H1 (cell line): Measurements from ENCODE around the gene ROR1. TPM values are rescaled to one million over a fixed set of nuclear protein-coding genes. Genes with fewer than 3 reads are reported as not detected.

Experiments
- CTCF ChIA-PET: fragments of 300-600 bp; sonication (Branson Sonifier 250); formaldehyde crosslinking; loops from one replicate; lab custom pipeline; 2021; ENCODE audit not compliant: partially characterized antibody; lab: Charles Lee
- POLR2A ChIA-PET: fragments of 300-600 bp; sonication (Branson Sonifier 250); formaldehyde crosslinking; loops from one replicate; lab custom pipeline; 2021; ENCODE audit warnings: inconsistent platforms; ENCODE audit not compliant: partially characterized antibody; lab: Charles Lee
- DNase-seq, 2 experiments: peaks; one replicate each; pipeline versions ENCODE4 v3.0.0 to v3.0.0-alpha.2; 2010 to 2022; ENCODE audit warnings: low spot score in 2 of 2, low read depth in 1 of 2, mixed read lengths in 1 of 2
- FAIRE-seq: peaks from 2 replicates; lab custom pipeline; 2011; peaks lifted over from hg19 to GRCh38; lab: Jason Lieb, UNC
- H2AFZ ChIP-seq: 2 replicates; pipeline ENCODE4 v1.8.1; 2012; ENCODE audit warnings: low read length, inconsistent platforms
- H2AK5ac ChIP-seq: 2 replicates; pipeline ENCODE4 v1.6.1; 2013; ENCODE audit warnings: low read depth, low read length
- H2BK120ac ChIP-seq: replicated peaks from 2 replicates; pipeline ENCODE3; 2013; ENCODE audit warnings: low read depth, low read length, inconsistent platforms
- H2BK12ac ChIP-seq: 2 replicates; pipeline ENCODE4 v1.6.1; 2013; ENCODE audit warnings: low read depth, low read length
- H2BK15ac ChIP-seq: 2 replicates; pipeline ENCODE4 v1.6.1; 2013; ENCODE audit warnings: low read length
- H2BK20ac ChIP-seq: 2 replicates; pipeline ENCODE4 v1.6.1; 2013; ENCODE audit warnings: low read length
- H2BK5ac ChIP-seq: 2 replicates; pipeline ENCODE4 v1.6.1; 2013; ENCODE audit warnings: low read depth, low read length
- H3K14ac ChIP-seq: 2 replicates; pipeline ENCODE4 v1.6.1; 2013; ENCODE audit warnings: inconsistent platforms; ENCODE audit not compliant: insufficient read length
- H3K18ac ChIP-seq: 2 replicates; pipeline ENCODE4 v1.6.1; 2013; ENCODE audit warnings: low read length; ENCODE audit errors: extremely low read depth
- H3K23ac ChIP-seq: 2 replicates; pipeline ENCODE4 v1.6.1; 2013; ENCODE audit warnings: inconsistent platforms; ENCODE audit not compliant: insufficient read length
- H3K23me2 ChIP-seq: 2 replicates; pipeline ENCODE4 v1.6.1; 2013; ENCODE audit warnings: low read depth, low read length
- H3K27ac ChIP-seq: 2 replicates; pipeline ENCODE4 v1.6.1; 2011; ENCODE audit warnings: low read depth, low read length, inconsistent platforms
- H3K27me3 ChIP-seq, 4 experiments: replicated peaks in 1 of 4; 1 replicate in 1 of 4; 2 replicates in 3 of 4; pipeline versions ENCODE4 v1.6.1 to v1.8.1; 2011 to 2013; ENCODE audit warnings: low read length in 3 of 4, mild to moderate bottlenecking in 3 of 4, inconsistent platforms in 2 of 4, mixed read lengths in 2 of 4, moderate library complexity in 1 of 4; ENCODE audit not compliant: control insufficient read depth in 3 of 4, insufficient read depth in 3 of 4; ENCODE audit errors: extremely low read depth in 1 of 4
- H3K36me3 ChIP-seq, 4 experiments: 2 replicates each; pipeline versions ENCODE4 v1.6.1 to v1.8.1; 2011 to 2013; ENCODE audit warnings: mild to moderate bottlenecking in 4 of 4, low read length in 3 of 4, moderate library complexity in 2 of 4, control low read depth in 1 of 4, inconsistent platforms in 1 of 4; ENCODE audit not compliant: insufficient read depth in 4 of 4, control insufficient read depth in 2 of 4
- H3K4ac ChIP-seq: replicated peaks from 2 replicates; pipeline ENCODE3; 2013; ENCODE audit warnings: low read length, low read depth, mixed read lengths, inconsistent platforms; ENCODE audit not compliant: insufficient read length
- H3K4me1 ChIP-seq, 4 experiments: replicated peaks in 1 of 4; 1 replicate in 1 of 4; 2 replicates in 3 of 4; pipeline versions ENCODE4 v1.6.1 to v1.8.1; 2011 to 2013; ENCODE audit warnings: low read length in 3 of 4, inconsistent platforms in 2 of 4, mixed read lengths in 1 of 4; ENCODE audit not compliant: insufficient read depth in 4 of 4, control insufficient read depth in 3 of 4
- H3K4me2 ChIP-seq, 2 experiments: 2 replicates each; pipeline versions ENCODE4 v1.6.1 to v1.8.1; 2011 to 2013; ENCODE audit warnings: low read depth in 2 of 2, low read length in 2 of 2, control low read depth in 1 of 2, inconsistent platforms in 1 of 2, mild to moderate bottlenecking in 1 of 2; ENCODE audit not compliant: insufficient read depth in 1 of 2
- H3K4me3 ChIP-seq, 4 experiments: fragments of 200-600, 300-600 bp in 1 of 4; sonication (generic), shearing (Covaris generic), sonication (Bioruptor Twin) in 1 of 4; 2 replicates each; pipeline versions ENCODE4 v1.5.1 to v1.8.1; 2011 to 2016; ENCODE audit warnings: low read length in 4 of 4, low read depth in 3 of 4, control low read depth in 2 of 4, inconsistent platforms in 2 of 4, mild to moderate bottlenecking in 2 of 4, mixed read lengths in 1 of 4, moderate library complexity in 1 of 4; ENCODE audit not compliant: insufficient read depth in 2 of 4; ENCODE audit errors: extremely low read depth in 1 of 4
- H3K56ac ChIP-seq: replicated peaks from 2 replicates; pipeline ENCODE3; 2013; ENCODE audit warnings: low read depth, mild to moderate bottlenecking, mixed read lengths, low read length, inconsistent platforms; ENCODE audit not compliant: insufficient read length
- H3K79me1 ChIP-seq: 2 replicates; pipeline ENCODE4 v1.6.1; 2013; ENCODE audit warnings: low read depth, low read length, control low read depth
- H3K79me2 ChIP-seq, 2 experiments: 2 replicates each; pipeline versions ENCODE4 v1.6.1 to v1.8.1; 2012 to 2013; ENCODE audit warnings: low read length in 2 of 2, mild to moderate bottlenecking in 2 of 2, inconsistent platforms in 1 of 2; ENCODE audit not compliant: insufficient read depth in 2 of 2, control insufficient read depth in 1 of 2
- H3K9ac ChIP-seq, 4 experiments: replicated peaks in 1 of 4; 1 replicate in 1 of 4; 2 replicates in 3 of 4; pipeline versions ENCODE4 v1.6.1 to v1.8.1; 2011 to 2013; ENCODE audit warnings: low read depth in 3 of 4, low read length in 3 of 4, control low read depth in 2 of 4, mild to moderate bottlenecking in 2 of 4, moderate library complexity in 2 of 4, inconsistent platforms in 1 of 4; ENCODE audit errors: extremely low read depth in 1 of 4
- H3K9me3 ChIP-seq, 2 experiments: 2 replicates each; pipeline versions ENCODE4 v1.6.1 to v1.8.1; 2012 to 2013; ENCODE audit warnings: mild to moderate bottlenecking in 2 of 2, moderate library complexity in 2 of 2, control low read depth in 1 of 2, inconsistent platforms in 1 of 2, low read depth in 1 of 2, low read length in 1 of 2, mixed read lengths in 1 of 2; ENCODE audit not compliant: insufficient read depth in 2 of 2
- H4K20me1 ChIP-seq, 2 experiments: replicated peaks in 1 of 2; 2 replicates each; pipeline versions ENCODE3 to v1.8.1; 2011 to 2013; ENCODE audit warnings: inconsistent platforms in 2 of 2, low read length in 2 of 2, mild to moderate bottlenecking in 1 of 2; ENCODE audit not compliant: insufficient read depth in 2 of 2, control insufficient read depth in 1 of 2
- H4K5ac ChIP-seq: 2 replicates; pipeline ENCODE4 v1.6.1; 2013; ENCODE audit warnings: low read length, low read depth, mixed read lengths, inconsistent platforms; ENCODE audit not compliant: insufficient read length
- H4K8ac ChIP-seq: 2 replicates; pipeline ENCODE4 v1.8.0; 2013; ENCODE audit warnings: mild to moderate bottlenecking, moderate library complexity, low read length, inconsistent platforms; ENCODE audit not compliant: insufficient read depth; ENCODE audit errors: extremely low read depth
- H4K91ac ChIP-seq: replicated peaks from 2 replicates; pipeline ENCODE3; 2013; ENCODE audit warnings: low read length, mixed read lengths, inconsistent platforms; ENCODE audit not compliant: insufficient read length
- ASH2L ChIP-seq: fragments of 200-600, 300-600 bp; sonication (generic); IDR thresholded peaks from one replicate; pipeline ENCODE4 v1.7.1; 2017; ENCODE audit warnings: low read length
- JUND ChIP-seq: IDR thresholded peaks from 2 replicates; pipeline ENCODE4 v1.6.1; 2011; ENCODE audit warnings: mild to moderate bottlenecking, improper control_type of control experiment, low read length
- NANOG ChIP-seq: IDR thresholded peaks from 2 replicates; pipeline ENCODE4 v1.6.1; 2011; ENCODE audit warnings: low read length, low read depth, mild to moderate bottlenecking, inconsistent platforms; ENCODE audit not compliant: insufficient read depth, poor library complexity, severe bottlenecking
- POLR2AphosphoS5 ChIP-seq: IDR thresholded peaks from 2 replicates; pipeline ENCODE4 v1.6.1; 2011; ENCODE audit warnings: low read depth, low read length
- RAD21 ChIP-seq, 2 experiments: IDR thresholded peaks in 1 of 2; conservative IDR thresholded peaks in 1 of 2; 2 replicates each; pipeline ENCODE4 v1.6.1; 2011; ENCODE audit warnings: low read depth in 2 of 2, low read length in 2 of 2, improper control_type of control experiment in 1 of 2, inconsistent platforms in 1 of 2, mild to moderate bottlenecking in 1 of 2, moderate library complexity in 1 of 2
- RXRA ChIP-seq: IDR thresholded peaks from 2 replicates; pipeline ENCODE4 v1.6.1; 2011; ENCODE audit warnings: low read depth, mild to moderate bottlenecking, low read length, moderate library complexity; ENCODE audit not compliant: insufficient read depth
- SIX5 ChIP-seq: IDR thresholded peaks from 2 replicates; pipeline ENCODE4 v1.6.1; 2011; ENCODE audit warnings: mild to moderate bottlenecking, low read depth, low read length
- TAF1 ChIP-seq: IDR thresholded peaks from 2 replicates; pipeline ENCODE4 v1.6.1; 2011; ENCODE audit warnings: mild to moderate bottlenecking, low read depth, low read length
- WGBS, 2 experiments: shearing (Covaris generic) in 1 of 2; methylation state at CpG; one replicate each; pipeline versions ENCODE4 v1.1.6 to v1.1.7; 2013 to 2015; ENCODE audit warnings: low lambda C conversion rate in 2 of 2, mixed read lengths in 2 of 2, inconsistent platforms in 1 of 2, low coverage in 1 of 2, missing lambda C conversion rate in 1 of 2; ENCODE audit not compliant: insufficient replicate concordance in 2 of 2, insufficient coverage in 1 of 2, insufficient read length in 1 of 2; ENCODE audit errors: extremely low coverage in 1 of 2, missing lambda C conversion rate in 1 of 2; 5-methylcytosine and 5-hydroxymethylcytosine counted together
- polyA plus RNA-seq, 7 experiments: library from polyadenylated mRNA; depleted of rRNA in 3 of 7; stranded (reverse) in 5 of 7; unstranded in 2 of 7; fragments of >200 nt in 5 of 7; fragments of 200-250 nt in 2 of 7; gene quantifications; 1 replicate in 5 of 7; 2 replicates in 1 of 7; 4 replicates in 1 of 7; pipeline versions ENCODE4 v1.2.1 to v1.2.3, GENCODE V29; 2011 to 2013; ENCODE audit warnings: missing spikeins in 2 of 7, mixed read lengths in 2 of 7
- total RNA-seq: library from RNA; stranded (reverse); fragmentation: NEBNext Ultra II Directional; extraction: Animal tissue kit (Norgen Biotek cat#: 25700); gene quantifications from 2 replicates; pipeline ENCODE4 v1.2.1, GENCODE V29; 2021

Gene ROR1
- total and polyA plus RNA-seq, 2 of the 8 experiments (the other 6 are each of a cell fraction or from before 2014, with no cell fraction given): 33.6 to 73.6 TPM

DNA sequence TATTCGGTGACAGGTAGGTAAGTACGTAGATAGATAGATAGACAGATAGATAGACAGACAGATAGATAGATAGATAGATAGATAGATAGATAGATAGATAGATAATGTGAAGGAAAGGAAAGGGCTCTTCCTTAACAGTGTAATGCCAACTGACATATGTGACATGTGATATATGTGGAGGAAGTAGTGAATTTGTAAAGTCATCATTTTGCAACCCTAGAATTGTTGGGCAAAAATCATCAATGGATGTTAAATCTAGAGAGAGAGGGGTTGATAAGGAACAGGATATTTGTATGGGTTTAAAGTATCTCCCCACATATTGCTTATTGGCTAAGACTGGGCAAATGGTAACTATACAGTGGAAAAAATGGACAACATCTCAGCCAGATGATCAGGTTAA lies 166.6 kb downstream of the ROR1 start:
- Histone ChIP-seq H3K27ac (no peak overlapping the region), H4K20me1 (peaks cover 0 to 6% of the 10 kb centered on the region in 2 experiments), H4K91ac (no peak overlapping the region), H2AFZ (no peak overlapping the region), H3K23ac (no peak overlapping the region), H3K23me2 (no peaks in the 10 kb centered on the region), H3K4ac (no peak overlapping the region), H3K9me3 (no peaks in the 10 kb centered on the region), H3K4me3 (no peak overlapping the region), H4K8ac (no peak overlapping the region), H3K56ac (no peak overlapping the region), H2BK120ac (no peak overlapping the region), H3K14ac (no peak overlapping the region), H2BK12ac (no peak overlapping the region), H2AK5ac (no peak overlapping the region), H3K79me1 (peaks cover 4% of the 10 kb centered on the region), H3K18ac (no peak overlapping the region), H3K79me2 (peaks cover 0 to 91% of the 10 kb centered on the region in 2 experiments; a peak in 3 of 4 replicates), H3K36me3 (no peaks in the 10 kb centered on the region), H3K4me1 (peaks cover 0 to 8% (median 4%) of the 10 kb centered on the region in 4 experiments; a peak in 6 of 7 replicates), H2BK5ac (no peak overlapping the region), H4K5ac (no peak overlapping the region), H2BK20ac (no peak overlapping the region), H3K27me3 (no peaks in the 10 kb centered on the region), H3K9ac (no peak overlapping the region), H3K4me2 (no peak overlapping the region), H2BK15ac (no peak overlapping the region)
- POLR2A ChIA-PET: no interaction called here
- FAIRE-seq (no peak), DNase-seq (no peak)
- CTCF ChIA-PET: interaction anchor here (0.9 to 1.6 kb wide), 2 partner anchors 11 to 365 kb away, joined by 3 to 5 read pairs; no protein-coding TSS in a partner anchor
- WGBS, 2 experiments: 81% methylated on average over 2 of the region's 2 CpGs; no CpG with 5 or more reads in 1 of the 2 experiments
- TF ChIP-seq NANOG: no peak
- no peak for TF ChIP-seq RXRA
- no peak for TF ChIP-seq ASH2L
- no peak for TF ChIP-seq TAF1
- TF ChIP-seq POLR2AphosphoS5: no peak
- no peak for TF ChIP-seq RAD21 (IDR thresholded peaks at IDR 0.05 in 1 of 2, conservative IDR thresholded peaks at IDR 0.05 in 1 of 2; ENCODE audit: low read depth in 2 of 2, low read length in 2 of 2)
- TF ChIP-seq SIX5: no peak
- no peak for TF ChIP-seq JUND
